AG04450 (cell line): ENCODE results near the gene TPSB2. TPM values are rescaled to one million over a fixed set of nuclear protein-coding genes. Genes with fewer than 3 reads are reported as not detected.
"Not testable (repeated sequence)": the region's sequence is repeated elsewhere in the genome, so short reads cannot be mapped to it uniquely, and the experiment has no call there.

Experiments used
- CTCF ChIA-PET: fragments of 300-600, 350-600 bp; formaldehyde crosslinking; extraction: SDS; loops from one replicate; lab custom pipeline; 2022; ENCODE audit warnings: antibody characterized with exemption, inconsistent platforms; lab: Charles Lee
- POLR2A ChIA-PET: fragments of 350-600 bp; formaldehyde crosslinking; extraction: SDS; loops from one replicate; lab custom pipeline; 2021; ENCODE audit warnings: antibody characterized with exemption, inconsistent platforms; lab: Yijun Ruan, JAX
- DNase-seq: peaks from one replicate; pipeline ENCODE4 v3.0.0-alpha.2; 2011; ENCODE audit warnings: low read depth, low spot score
- H3K27ac ChIP-seq: one replicate; pipeline ENCODE4 v1.5.1; 2012; ENCODE audit warnings: low read depth, low read length, control low read depth
- H3K27me3 ChIP-seq: one replicate; pipeline ENCODE4 v1.6.0; 2012; ENCODE audit warnings: low read length; ENCODE audit not compliant: control insufficient read depth, insufficient read depth
- H3K4me3 ChIP-seq: 2 replicates; pipeline ENCODE4 v1.5.1; 2011; ENCODE audit warnings: mild to moderate bottlenecking, low read depth, low read length, control low read depth
- H3K9me3 ChIP-seq: 2 replicates; pipeline ENCODE4 v1.5.1; 2012; ENCODE audit warnings: low read length; ENCODE audit not compliant: control insufficient read depth, insufficient read depth
- polyA plus RNA-seq: library from polyadenylated mRNA; depleted of rRNA; stranded (reverse); fragments of >200 nt; gene quantifications from 2 replicates; pipeline ENCODE4 v1.2.3, GENCODE V29; 2011
- TF ChIP-seq, protein P1 (sequence below): IDR thresholded peaks from 2 replicates; pipeline ENCODE4 v1.5.1; 2011; ENCODE audit warnings: low read depth, low read length, control low read depth, inconsistent platforms

TPSB2 gene
- polyA plus RNA-seq, 1 experiment = not detected

- no peaks in the 10 kb centered on the region for H3K27me3 ChIP-seq
- H3K4me3 ChIP-seq = no peak overlapping the region
- H3K9me3 ChIP-seq = no peaks in the 10 kb centered on the region
- no peak for DNase-seq
- TF ChIP-seq, protein P1, sequence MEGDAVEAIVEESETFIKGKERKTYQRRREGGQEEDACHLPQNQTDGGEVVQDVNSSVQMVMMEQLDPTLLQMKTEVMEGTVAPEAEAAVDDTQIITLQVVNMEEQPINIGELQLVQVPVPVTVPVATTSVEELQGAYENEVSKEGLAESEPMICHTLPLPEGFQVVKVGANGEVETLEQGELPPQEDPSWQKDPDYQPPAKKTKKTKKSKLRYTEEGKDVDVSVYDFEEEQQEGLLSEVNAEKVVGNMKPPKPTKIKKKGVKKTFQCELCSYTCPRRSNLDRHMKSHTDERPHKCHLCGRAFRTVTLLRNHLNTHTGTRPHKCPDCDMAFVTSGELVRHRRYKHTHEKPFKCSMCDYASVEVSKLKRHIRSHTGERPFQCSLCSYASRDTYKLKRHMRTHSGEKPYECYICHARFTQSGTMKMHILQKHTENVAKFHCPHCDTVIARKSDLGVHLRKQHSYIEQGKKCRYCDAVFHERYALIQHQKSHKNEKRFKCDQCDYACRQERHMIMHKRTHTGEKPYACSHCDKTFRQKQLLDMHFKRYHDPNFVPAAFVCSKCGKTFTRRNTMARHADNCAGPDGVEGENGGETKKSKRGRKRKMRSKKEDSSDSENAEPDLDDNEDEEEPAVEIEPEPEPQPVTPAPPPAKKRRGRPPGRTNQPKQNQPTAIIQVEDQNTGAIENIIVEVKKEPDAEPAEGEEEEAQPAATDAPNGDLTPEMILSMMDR = no peak
- ChIA-PET CTCF (no interaction called here), POLR2A (no interaction called here)
- H3K27ac ChIP-seq = no peak overlapping the region
These were observed 8.0 kb upstream of the TPSB2 start for GRCh38 chr16:1237990-1238389.

DNA sequence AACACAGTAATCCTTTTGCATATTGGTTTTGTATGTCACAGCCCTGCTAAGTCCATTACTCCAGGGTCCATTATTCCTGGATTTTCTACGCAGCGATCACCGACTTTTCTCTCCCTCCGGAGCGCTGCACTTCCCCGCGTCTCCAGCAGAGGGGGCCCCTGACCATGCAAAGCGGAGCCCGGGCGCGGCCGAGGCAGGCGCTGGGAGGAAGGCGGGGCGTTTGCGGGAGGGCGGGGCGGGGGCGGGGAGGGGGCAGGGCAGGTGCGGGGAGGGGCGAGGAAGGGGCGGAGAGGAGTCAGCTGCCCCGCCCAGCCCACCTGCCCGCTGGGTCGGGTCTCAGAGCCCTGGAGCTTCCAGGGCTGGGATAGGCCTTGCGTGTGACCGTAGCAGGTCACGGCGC, 6.7 kb upstream of the TPSB2 start:
- CTCF ChIA-PET, H3K9me3 ChIP-seq, POLR2A ChIA-PET, DNase-seq, H3K4me3 ChIP-seq, H3K27ac ChIP-seq, H3K27me3 ChIP-seq: not testable (repeated sequence)

DNA sequence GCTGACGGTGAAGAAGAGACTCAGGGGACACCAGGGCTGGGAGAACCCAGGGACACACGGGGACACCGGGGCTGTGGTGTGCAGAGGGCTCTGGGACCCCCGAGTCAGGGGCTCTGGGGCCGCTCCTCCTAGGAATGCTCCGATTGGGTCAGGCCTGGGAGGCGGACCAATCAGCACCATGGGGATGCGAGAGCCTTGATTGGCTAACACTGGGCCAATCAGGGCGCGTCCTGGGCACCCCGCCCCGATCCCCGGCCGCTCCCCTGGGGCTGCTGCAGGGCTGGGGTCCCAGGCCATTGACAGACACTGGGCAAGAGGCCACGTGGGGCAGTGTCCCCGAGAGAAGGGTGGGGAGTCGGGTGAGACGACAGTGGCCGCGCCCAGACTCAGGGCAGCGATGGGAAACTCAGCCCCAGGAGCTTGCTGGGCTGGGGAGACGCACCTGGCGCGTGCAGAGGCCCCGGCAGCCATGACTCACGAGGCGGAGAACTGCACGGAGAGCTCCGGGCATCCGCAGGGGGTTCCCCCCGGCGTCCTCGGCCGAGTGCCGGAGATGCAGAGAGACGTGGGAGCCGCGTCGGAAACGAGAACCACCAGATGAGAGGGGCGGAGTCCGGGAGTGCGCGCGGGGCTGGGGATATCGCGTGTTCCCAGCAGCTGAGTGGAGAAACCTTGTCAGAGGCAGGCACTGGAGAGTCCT, 2.2 kb upstream of the TPSB2 start:
- H3K27ac ChIP-seq, DNase-seq, H3K27me3 ChIP-seq, CTCF ChIA-PET, POLR2A ChIA-PET, H3K4me3 ChIP-seq, H3K9me3 ChIP-seq: not testable (repeated sequence)

GRCh38 chr16:1231301-1231700, 1.3 kb upstream of the TPSB2 start:
- CTCF ChIA-PET, H3K9me3 ChIP-seq: not testable (repeated sequence)

DNA sequence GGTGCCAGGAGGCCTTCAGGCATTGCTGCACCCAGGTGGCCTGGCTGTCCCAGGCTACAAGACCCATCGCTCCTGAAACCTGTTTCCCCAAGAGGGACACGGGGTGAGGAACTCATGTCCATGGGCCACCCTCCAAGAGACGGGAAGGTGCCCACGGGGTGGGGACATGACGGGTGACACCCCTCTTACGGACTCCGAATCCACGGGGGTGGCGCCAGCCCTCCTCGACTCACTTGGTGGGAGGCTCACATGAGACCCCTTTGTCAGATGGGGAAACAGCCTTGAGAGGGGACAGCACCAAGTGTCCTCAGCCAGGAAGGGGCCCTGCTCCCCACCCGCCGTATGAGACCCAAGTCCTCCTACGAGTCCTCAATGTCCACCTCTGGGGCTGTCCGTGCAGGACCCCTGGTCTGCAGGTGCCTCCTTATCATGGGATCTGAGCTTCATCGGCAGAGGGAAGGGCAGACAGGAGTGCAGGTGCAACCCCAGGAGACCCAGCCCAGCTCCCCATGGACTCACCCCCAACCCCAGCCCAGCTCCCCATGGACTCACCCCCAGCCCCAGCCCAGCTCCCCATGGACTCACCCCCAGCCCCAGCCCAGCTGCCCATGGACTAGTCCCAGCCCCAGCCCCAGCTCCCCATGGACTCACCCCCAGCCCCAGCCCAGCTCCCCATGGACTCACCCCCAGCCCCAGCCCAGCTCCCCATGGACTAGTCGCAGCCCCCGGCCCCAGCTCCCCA, 658 bp upstream of the TPSB2 start:
- DNase-seq, H3K4me3 ChIP-seq, H3K27ac ChIP-seq, H3K27me3 ChIP-seq, H3K9me3 ChIP-seq, POLR2A ChIA-PET, CTCF ChIA-PET: not testable (repeated sequence)

More at GRCh38 chr16:1231301-1231700, 1.3 kb upstream of the TPSB2 start:
- DNase-seq, H3K27me3 ChIP-seq, POLR2A ChIA-PET, H3K4me3 ChIP-seq, H3K27ac ChIP-seq: not testable (repeated sequence)

GRCh38 chr16:1229476-1229875, 508 bp downstream of the TPSB2 start:
- DNase-seq, H3K27me3 ChIP-seq, H3K4me3 ChIP-seq, POLR2A ChIA-PET, H3K27ac ChIP-seq, H3K9me3 ChIP-seq, CTCF ChIA-PET: not testable (repeated sequence)

- H3K4me3 ChIP-seq, H3K27ac ChIP-seq, CTCF ChIA-PET, DNase-seq, H3K9me3 ChIP-seq, H3K27me3 ChIP-seq, POLR2A ChIA-PET: not testable (repeated sequence)
These were observed 1.8 kb downstream of the TPSB2 start for GRCh38 chr16:1228227-1228626.

GRCh38 chr16:1226692-1227091, 3.3 kb downstream of the TPSB2 start:
- H3K4me3 ChIP-seq, H3K9me3 ChIP-seq, DNase-seq, CTCF ChIA-PET, POLR2A ChIA-PET, H3K27me3 ChIP-seq, H3K27ac ChIP-seq: not testable (repeated sequence)

- H3K27ac ChIP-seq, H3K27me3 ChIP-seq, CTCF ChIA-PET, H3K4me3 ChIP-seq, POLR2A ChIA-PET, DNase-seq, H3K9me3 ChIP-seq: not testable (repeated sequence)
These were observed 4.2 kb downstream of the TPSB2 start for GRCh38 chr16:1225728-1226311.
